AG08396 (cell line): Measurements from ENCODE around the gene KDM2B.
A peak's percentile ranks its signal among the peaks of the same experiment; 100 is the strongest.

ENCODE experiments used
- DNase-seq: peaks from one replicate; pipeline ENCODE4 v3.0.0; 2012; ENCODE audit warnings: low spot score, mixed read lengths

Gene KDM2B

GRCh38 chr12:121580959-121581685, at the start of gene KDM2B:
Gene KDM2B, minus strand, starts transcription at chr12:121581023. Its CDS starts 112 bp downstream, at chr12:121580911.
- DNase-seq, result peak; percentile 31

- DNase-seq, result no peak
These were observed 47.7 kb upstream of the KDM2B start for GRCh38 chr12:121628536-121628935.

GRCh38 chr12:121628037-121628436, 47.2 kb upstream of the KDM2B start:
- no peak for DNase-seq

GRCh38 chr12:121626853-121627640, 46.2 kb upstream of the KDM2B start:
- DNase-seq, result peak; percentile 84

- peak; percentile 99 for DNase-seq
These were observed 45.4 kb upstream of the KDM2B start, which contains the start of gene ORAI1 for GRCh38 chr12:121626087-121626852. Gene ORAI1, plus strand, starts transcription at chr12:121626530.

GRCh38 chr12:121620333-121620891, 39.6 kb upstream of the KDM2B start:
- DNase-seq, result no peak

- DNase-seq, result no peak
These were observed 37.9 kb upstream of the KDM2B start for GRCh38 chr12:121618659-121619233.

- no peak for DNase-seq
These were observed 34.1 kb upstream of the KDM2B start for GRCh38 chr12:121614872-121615467.

GRCh38 chr12:121613462-121613861, 32.6 kb upstream of the KDM2B start:
- DNase-seq, result no peak

- no peak for DNase-seq
These were observed 30.5 kb upstream of the KDM2B start for GRCh38 chr12:121611306-121611705.

- DNase-seq, result peak; percentile 55
These were observed 29.7 kb upstream of the KDM2B start for GRCh38 chr12:121610239-121611149.

- no peak for DNase-seq
These were observed 27.5 kb upstream of the KDM2B start for GRCh38 chr12:121608301-121608700.

- no peak for DNase-seq
These were observed 22.8 kb upstream of the KDM2B start for GRCh38 chr12:121603581-121603980.

- no peak for DNase-seq
These were observed 21.9 kb upstream of the KDM2B start for GRCh38 chr12:121602766-121603165.

- DNase-seq, result no peak
These were observed 20.0 kb upstream of the KDM2B start for GRCh38 chr12:121600702-121601336.

GRCh38 chr12:121596526-121596925, 15.7 kb upstream of the KDM2B start:
- no peak for DNase-seq

GRCh38 chr12:121595520-121595919, 14.7 kb upstream of the KDM2B start:
- DNase-seq, result no peak

GRCh38 chr12:121592320-121592719, 11.5 kb upstream of the KDM2B start:
- no peak for DNase-seq

GRCh38 chr12:121590476-121591143, 9.8 kb upstream of the KDM2B start:
- peak; percentile 28 for DNase-seq
